GM12801 (cell line): ENCODE results near the gene DTNBP1.

Experiments used
- CTCF ChIP-seq: IDR thresholded peaks from one replicate; pipeline ENCODE4 v1.5.1; 2011; ENCODE audit warnings: control low read depth; ENCODE audit not compliant: insufficient read length; ENCODE audit errors: extremely low read depth

Gene DTNBP1

GRCh38 chr6:15533379-15534026 lies 129.3 kb downstream of the DTNBP1 start:
- TF ChIP-seq CTCF: no peak

- no peak for TF ChIP-seq CTCF
These were observed 130.9 kb downstream of the DTNBP1 start for GRCh38 chr6:15531973-15532372.

- TF ChIP-seq CTCF: no peak
These were observed 132.4 kb downstream of the DTNBP1 start for GRCh38 chr6:15530411-15530810.

- TF ChIP-seq CTCF: no peak
These were observed 134.0 kb downstream of the DTNBP1 start for GRCh38 chr6:15528870-15529269.

GRCh38 chr6:15527838-15528617 lies 134.8 kb downstream of the DTNBP1 start:
- TF ChIP-seq CTCF: no peak

GRCh38 chr6:15526212-15526701 lies 136.6 kb downstream of the DTNBP1 start:
- TF ChIP-seq CTCF: no peak

- TF ChIP-seq CTCF: no peak
These were observed 137.9 kb downstream of the DTNBP1 start for GRCh38 chr6:15524861-15525401.
